H1 (cell line): Measurements from ENCODE around the gene ITFG2.
"Not testable (repeated sequence)": the region's sequence is repeated elsewhere in the genome, so short reads cannot be mapped to it uniquely, and the experiment has no call there.

Experiments
- CEBPB ChIP-seq: IDR thresholded peaks from 2 replicates; pipeline ENCODE4 v1.6.1; 2012; ENCODE audit warnings: low read depth, low read length
- CHD2 ChIP-seq: IDR thresholded peaks from 2 replicates; pipeline ENCODE4 v1.6.1; 2012; ENCODE audit warnings: low read length, improper control_type of control experiment
- GTF2F1 ChIP-seq: IDR thresholded peaks from 2 replicates; pipeline ENCODE4 v1.6.1; 2012; ENCODE audit warnings: low read depth, low read length, improper control_type of control experiment, borderline replicate concordance
- POLR2AphosphoS5 ChIP-seq: IDR thresholded peaks from 2 replicates; pipeline ENCODE4 v1.6.1; 2011; ENCODE audit warnings: low read depth, low read length
- TF ChIP-seq, protein P1 (sequence below), 3 experiments: IDR thresholded peaks; 1 replicate in 2 of 3; 2 replicates in 1 of 3; pipeline versions ENCODE4 v1.5.1 to v1.6.1; 2011; ENCODE audit warnings: low read length in 3 of 3, mild to moderate bottlenecking in 3 of 3, inconsistent platforms in 2 of 3, low read depth in 1 of 3, moderate library complexity in 1 of 3; ENCODE audit not compliant: insufficient read depth in 1 of 3; ENCODE audit errors: control extremely low read depth in 1 of 3

DNA sequence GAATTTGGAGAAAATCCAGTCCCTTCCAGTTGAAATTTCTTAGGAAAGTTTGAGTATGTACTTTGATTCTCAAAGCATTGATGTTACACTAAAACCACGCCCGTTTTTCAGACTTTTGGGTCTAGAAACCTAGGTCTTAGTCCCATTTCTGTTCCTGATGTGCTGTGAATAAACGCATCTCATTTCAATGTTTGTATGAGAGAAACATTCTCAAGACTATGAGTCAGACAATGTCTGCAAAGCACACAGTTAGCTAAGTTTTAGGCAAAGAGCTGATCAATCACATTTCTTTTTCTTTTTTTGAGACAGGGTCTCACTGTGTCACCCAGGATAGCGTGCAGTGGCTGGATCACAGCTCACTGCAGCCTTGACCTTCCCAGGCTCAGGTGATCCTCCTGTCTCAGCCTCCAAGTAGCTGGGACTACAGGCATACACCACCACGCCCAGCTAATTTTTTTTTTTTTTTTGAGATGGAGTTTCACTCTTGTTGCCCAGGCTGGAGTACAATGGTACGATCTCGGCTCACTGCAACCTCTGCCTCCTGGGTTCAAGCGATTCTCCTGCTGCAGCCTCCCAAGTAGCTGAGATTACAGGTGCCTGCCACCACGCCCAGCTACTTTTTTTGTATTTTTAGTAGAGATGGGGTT, 56.6 kb downstream of the ITFG2 start:
- TF ChIP-seq, protein P1, sequence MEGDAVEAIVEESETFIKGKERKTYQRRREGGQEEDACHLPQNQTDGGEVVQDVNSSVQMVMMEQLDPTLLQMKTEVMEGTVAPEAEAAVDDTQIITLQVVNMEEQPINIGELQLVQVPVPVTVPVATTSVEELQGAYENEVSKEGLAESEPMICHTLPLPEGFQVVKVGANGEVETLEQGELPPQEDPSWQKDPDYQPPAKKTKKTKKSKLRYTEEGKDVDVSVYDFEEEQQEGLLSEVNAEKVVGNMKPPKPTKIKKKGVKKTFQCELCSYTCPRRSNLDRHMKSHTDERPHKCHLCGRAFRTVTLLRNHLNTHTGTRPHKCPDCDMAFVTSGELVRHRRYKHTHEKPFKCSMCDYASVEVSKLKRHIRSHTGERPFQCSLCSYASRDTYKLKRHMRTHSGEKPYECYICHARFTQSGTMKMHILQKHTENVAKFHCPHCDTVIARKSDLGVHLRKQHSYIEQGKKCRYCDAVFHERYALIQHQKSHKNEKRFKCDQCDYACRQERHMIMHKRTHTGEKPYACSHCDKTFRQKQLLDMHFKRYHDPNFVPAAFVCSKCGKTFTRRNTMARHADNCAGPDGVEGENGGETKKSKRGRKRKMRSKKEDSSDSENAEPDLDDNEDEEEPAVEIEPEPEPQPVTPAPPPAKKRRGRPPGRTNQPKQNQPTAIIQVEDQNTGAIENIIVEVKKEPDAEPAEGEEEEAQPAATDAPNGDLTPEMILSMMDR (IDR thresholded peaks at IDR 0.05; ENCODE audit: control extremely low read depth in 1 of 3, insufficient read depth in 1 of 3, low read depth in 1 of 3, low read length in 3 of 3), result not testable (repeated sequence)
- TF ChIP-seq GTF2F1, CHD2, POLR2AphosphoS5, CEBPB: not testable (repeated sequence)
